Panc1 (cell line): Measurements from ENCODE around the gene AGBL4. TPM values are rescaled to one million over a fixed set of nuclear protein-coding genes. Genes with fewer than 3 reads are reported as not detected.

Experiments used
- ATAC-seq: fragments of 200-7000 bp; cut with Tn5 transposase; 2 replicates; pipeline ENCODE4 v1.9.1; 2020; ENCODE audit warnings: mild to moderate bottlenecking, moderate library complexity
- BruUV-seq: library from RNA; stranded (reverse); fragments of 400-500 nt; replicated peaks from 2 replicates; lab custom pipeline; 2021; lab: Mats Ljungman, UMichigan
- CTCF ChIA-PET: fragments of 300-600 bp; sonication (Branson Sonifier 250); formaldehyde crosslinking; loops from one replicate; lab custom pipeline; 2022; ENCODE audit warnings: antibody characterized with exemption; lab: Charles Lee
- POLR2A ChIA-PET: fragments of 300-600 bp; sonication (Branson Sonifier 250); formaldehyde crosslinking; loops from one replicate; lab custom pipeline; 2022; ENCODE audit warnings: antibody characterized with exemption; lab: Charles Lee
- DNase-seq: peaks from one replicate; pipeline ENCODE4 v3.0.0-alpha.2; 2010; ENCODE audit warnings: low read depth, low spot score
- H3K27ac ChIP-seq: 2 replicates; pipeline ENCODE4 v1.5.1; 2011; ENCODE audit warnings: mild to moderate bottlenecking, low read length, inconsistent platforms
- H3K27me3 ChIP-seq: fragments of 200-500 bp; sonication (Bioruptor generic); 2 replicates; pipeline ENCODE4 v1.6.0; 2014; ENCODE audit warnings: low read length, inconsistent platforms; ENCODE audit not compliant: control insufficient read depth, insufficient read depth
- H3K36me3 ChIP-seq: fragments of 200-500 bp; sonication (Bioruptor generic); 2 replicates; pipeline ENCODE4 v1.5.1; 2014; ENCODE audit warnings: inconsistent platforms, mild to moderate bottlenecking, low read length, moderate library complexity; ENCODE audit not compliant: control insufficient read depth, insufficient read depth
- H3K4me1 ChIP-seq: 2 replicates; pipeline ENCODE4 v1.5.1; 2011; ENCODE audit warnings: inconsistent platforms, mild to moderate bottlenecking, low read length, moderate library complexity; ENCODE audit not compliant: control insufficient read depth, insufficient read depth
- H3K4me3 ChIP-seq, 2 experiments: 2 replicates each; pipeline ENCODE4 v1.5.1; 2011 to 2012; ENCODE audit warnings: low read depth in 2 of 2, low read length in 2 of 2, mild to moderate bottlenecking in 2 of 2, inconsistent platforms in 1 of 2, moderate library complexity in 1 of 2
- H3K9me3 ChIP-seq: fragments of 200-500 bp; sonication (Bioruptor generic); 2 replicates; pipeline ENCODE4 v1.5.1; 2014; ENCODE audit warnings: low read depth, mild to moderate bottlenecking, inconsistent platforms, low read length, moderate library complexity; ENCODE audit not compliant: control insufficient read depth, insufficient read depth
- CTCF ChIP-seq: fragments of 450-650 bp; IDR thresholded peaks from 2 replicates; pipeline ENCODE4 v1.5.1; 2017; ENCODE audit warnings: mild to moderate bottlenecking
- POLR2AphosphoS5 ChIP-seq: IDR thresholded peaks from 2 replicates; pipeline ENCODE4 v1.6.1; 2012; ENCODE audit warnings: mild to moderate bottlenecking, low read depth, low read length, moderate library complexity
- REST ChIP-seq, 2 experiments: IDR thresholded peaks; 2 replicates each; pipeline ENCODE4 v1.6.1; 2011 to 2012; ENCODE audit warnings: low read depth in 2 of 2, control low read depth in 1 of 2, low read length in 1 of 2, mild to moderate bottlenecking in 1 of 2, moderate library complexity in 1 of 2; ENCODE audit not compliant: insufficient read depth in 1 of 2
- SIN3A ChIP-seq: IDR thresholded peaks from 2 replicates; pipeline ENCODE4 v1.6.1; 2012; ENCODE audit warnings: low read depth, mild to moderate bottlenecking, low read length, moderate library complexity, borderline replicate concordance; ENCODE audit not compliant: insufficient read depth
- TCF7L2 ChIP-seq: IDR thresholded peaks from 2 replicates; pipeline ENCODE4 v1.6.1; 2011; ENCODE audit warnings: mild to moderate bottlenecking, low read depth, low read length, inconsistent platforms
- in situ Hi-C: cut with HindIII; loops from 2 replicates; pipeline ENCODE4 v1.10.0; 2016; ENCODE audit warnings: low sequenced_read_pairs, low pct_unique_long_range_greater_than_20kb
- intact Hi-C: fragments of 100-400 bp; cut with micrococcal nuclease; formaldehyde crosslinking; loops from one replicate; pipeline ENCODE4 v1.10.0; 2022; ENCODE audit not compliant: unreplicated experiment
- total RNA-seq: library from RNA; stranded (reverse); gene quantifications from one replicate; pipeline ENCODE4 v1.2.1, GENCODE V29; 2021; ENCODE audit not compliant: unreplicated experiment

AGBL4 gene
- total RNA-seq, 1 experiment from 2014 or later: not detected

- no peak overlapping the region for H3K27ac ChIP-seq
- H3K4me3 ChIP-seq: no peak overlapping the region
- H3K4me1 ChIP-seq: no peaks in the 10 kb centered on the region
- CTCF ChIA-PET: no interaction called here
- H3K9me3 ChIP-seq: no peaks in the 10 kb centered on the region
- ATAC-seq: no peak
- no peak for DNase-seq
- no peak for TF ChIP-seq CTCF
- TF ChIP-seq REST (IDR thresholded peaks at IDR 0.05; ENCODE audit: insufficient read depth in 1 of 2, low read depth in 2 of 2, low read length in 1 of 2): no peak
- TF ChIP-seq SIN3A: no peak
- no peak for TF ChIP-seq TCF7L2
- no peak for TF ChIP-seq POLR2AphosphoS5
- POLR2A ChIA-PET: no interaction called here
- in situ Hi-C loops (no loop called here), intact Hi-C loops (no loop called here)
- BruUV-seq: no TSS peak
- no peaks in the 10 kb centered on the region for H3K36me3 ChIP-seq
- no peaks in the 10 kb centered on the region for H3K27me3 ChIP-seq
Observed at GRCh38 chr1:49051647-49052046, 972.1 kb downstream of the AGBL4 start.

GRCh38 chr1:49050041-49050440 is 973.7 kb downstream of the AGBL4 start:
- no peak for ATAC-seq
- intact Hi-C loops: no loop called here
- Histone ChIP-seq H3K36me3 (no peaks in the 10 kb centered on the region), H3K9me3 (no peaks in the 10 kb centered on the region), H3K27ac (no peak overlapping the region), H3K27me3 (no peaks in the 10 kb centered on the region), H3K4me3 (no peak overlapping the region), H3K4me1 (no peaks in the 10 kb centered on the region)
- ChIA-PET CTCF (no interaction called here), POLR2A (no interaction called here)
- in situ Hi-C loops: no loop called here
- BruUV-seq: no TSS peak
- DNase-seq: no peak
- TF ChIP-seq REST (IDR thresholded peaks at IDR 0.05; ENCODE audit: insufficient read depth in 1 of 2, low read depth in 2 of 2, low read length in 1 of 2): no peak
- TF ChIP-seq CTCF: no peak
- no peak for TF ChIP-seq SIN3A
- no peak for TF ChIP-seq POLR2AphosphoS5
- no peak for TF ChIP-seq TCF7L2
